NCI-H2029 treated with DMSO at 0.1 percent for 48 hours (cell line): ENCODE measurements around the gene ZNF407.

Source experiments
- DNase-seq: peaks from one replicate; lab custom pipeline; 2025; lab: John Stamatoyannopoulos, UW

ZNF407 gene

DNA sequence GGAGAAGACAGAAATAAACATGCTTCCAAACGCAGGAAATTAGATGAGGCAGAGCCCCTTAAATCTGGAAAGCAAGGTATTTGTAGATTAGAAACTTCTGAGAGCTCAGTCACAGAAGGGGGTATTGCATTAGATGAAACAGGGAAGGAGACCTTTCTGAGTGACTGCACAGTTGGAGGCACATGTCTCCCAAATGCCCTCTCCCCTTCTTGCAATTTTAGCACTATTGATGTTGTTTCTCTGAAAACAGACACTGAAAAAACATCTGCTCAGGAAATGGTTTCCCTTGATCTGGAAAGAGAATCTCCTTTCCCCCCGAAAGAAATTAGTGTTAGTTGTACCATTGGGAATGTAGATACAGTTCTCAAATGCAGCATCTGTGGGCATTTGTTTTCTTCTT lies 33.5 kb downstream of the ZNF407 start:
- DNase-seq, result no peak

DNA sequence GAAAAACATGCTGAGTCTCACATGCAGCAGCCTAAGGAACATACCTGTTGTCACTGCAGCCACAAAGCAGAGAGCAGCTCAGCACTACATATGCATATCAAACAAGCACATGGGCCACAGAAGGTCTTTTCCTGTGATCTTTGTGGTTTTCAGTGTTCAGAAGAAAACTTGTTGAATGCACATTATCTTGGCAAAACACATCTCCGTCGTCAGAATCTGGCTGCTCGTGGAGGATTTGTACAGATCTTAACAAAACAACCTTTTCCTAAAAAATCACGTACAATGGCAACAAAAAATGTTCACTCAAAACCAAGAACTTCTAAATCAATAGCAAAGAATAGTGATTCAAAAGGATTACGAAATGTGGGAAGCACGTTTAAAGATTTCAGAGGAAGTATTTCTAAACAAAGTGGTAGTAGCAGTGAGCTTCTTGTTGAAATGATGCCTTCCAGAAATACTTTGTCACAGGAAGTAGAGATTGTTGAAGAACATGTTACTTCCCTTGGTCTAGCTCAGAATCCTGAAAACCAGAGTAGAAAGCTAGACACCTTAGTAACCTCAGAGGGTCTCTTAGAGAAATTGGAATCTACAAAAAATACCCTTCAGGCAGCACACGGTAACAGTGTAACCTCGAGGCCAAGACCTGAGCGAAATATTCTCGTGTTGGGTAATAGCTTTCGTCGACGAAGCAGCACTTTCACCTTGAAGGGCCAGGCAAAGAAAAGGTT lies 34.1 kb downstream of the ZNF407 start:
- no peak for DNase-seq

DNA sequence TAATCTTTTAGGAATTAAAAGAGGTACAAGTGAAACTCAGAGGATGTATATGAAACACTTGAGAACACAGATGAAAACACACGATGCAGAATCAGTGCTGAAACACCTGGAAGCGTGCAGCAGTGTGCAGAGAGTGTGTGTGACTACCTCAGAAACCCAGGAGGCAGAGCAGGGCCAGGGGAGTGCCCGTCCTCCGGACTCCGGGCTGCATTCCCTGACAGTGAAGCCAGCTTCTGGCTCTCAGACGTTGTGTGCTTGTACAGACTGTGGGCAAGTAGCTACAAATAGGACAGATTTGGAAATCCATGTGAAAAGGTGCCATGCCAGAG lies 34.6 kb downstream of the ZNF407 start:
- no peak for DNase-seq

DNA sequence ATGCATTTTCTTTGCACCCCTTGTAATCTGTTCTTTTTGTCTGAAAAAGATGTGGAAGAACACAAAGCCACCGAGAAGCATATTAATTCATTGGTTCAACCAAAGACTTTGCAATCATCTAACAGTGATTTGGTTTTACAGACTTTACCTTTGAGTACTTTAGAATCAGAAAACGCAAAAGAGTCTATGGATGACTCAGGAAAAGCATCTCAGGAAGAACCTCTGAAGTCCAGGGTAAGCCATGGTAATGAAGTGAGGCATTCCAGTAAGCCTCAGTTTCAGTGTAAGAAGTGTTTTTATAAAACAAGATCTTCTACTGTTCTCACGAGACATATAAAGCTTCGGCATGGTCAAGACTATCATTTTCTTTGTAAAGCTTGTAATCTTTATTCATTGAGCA lies 35.2 kb downstream of the ZNF407 start:
- DNase-seq, result no peak

DNA sequence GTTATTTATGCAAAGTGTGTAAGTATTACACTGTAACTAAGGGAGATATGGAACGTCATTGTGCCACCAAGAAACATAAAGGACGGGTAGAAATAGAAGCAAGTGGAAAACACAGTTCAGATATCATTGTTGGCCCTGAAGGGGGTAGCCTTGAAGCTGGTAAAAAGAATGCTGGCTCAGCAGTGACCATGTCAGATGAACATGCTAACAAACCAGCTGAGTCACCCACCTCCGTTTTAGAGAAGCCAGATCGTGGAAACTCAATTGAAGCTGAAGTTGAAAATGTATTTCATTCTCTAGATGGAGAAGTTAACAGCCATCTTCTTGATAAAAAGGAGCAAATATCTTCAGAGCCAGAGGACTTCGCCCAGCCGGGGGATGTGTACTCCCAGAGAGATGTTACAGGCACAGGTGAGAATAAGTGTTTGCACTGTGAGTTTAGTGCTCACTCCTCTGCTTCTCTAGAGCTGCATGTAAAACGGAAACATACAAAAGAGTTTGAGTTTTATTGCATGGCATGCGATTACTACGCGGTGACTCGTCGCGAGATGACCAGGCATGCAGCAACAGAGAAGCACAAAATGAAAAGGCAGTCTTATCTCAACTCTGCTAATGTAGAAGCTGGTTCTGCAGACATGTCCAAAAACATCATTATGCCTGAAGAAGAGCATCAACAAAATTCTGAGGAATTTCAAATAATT lies 36.1 kb downstream of the ZNF407 start:
- no peak for DNase-seq

DNA sequence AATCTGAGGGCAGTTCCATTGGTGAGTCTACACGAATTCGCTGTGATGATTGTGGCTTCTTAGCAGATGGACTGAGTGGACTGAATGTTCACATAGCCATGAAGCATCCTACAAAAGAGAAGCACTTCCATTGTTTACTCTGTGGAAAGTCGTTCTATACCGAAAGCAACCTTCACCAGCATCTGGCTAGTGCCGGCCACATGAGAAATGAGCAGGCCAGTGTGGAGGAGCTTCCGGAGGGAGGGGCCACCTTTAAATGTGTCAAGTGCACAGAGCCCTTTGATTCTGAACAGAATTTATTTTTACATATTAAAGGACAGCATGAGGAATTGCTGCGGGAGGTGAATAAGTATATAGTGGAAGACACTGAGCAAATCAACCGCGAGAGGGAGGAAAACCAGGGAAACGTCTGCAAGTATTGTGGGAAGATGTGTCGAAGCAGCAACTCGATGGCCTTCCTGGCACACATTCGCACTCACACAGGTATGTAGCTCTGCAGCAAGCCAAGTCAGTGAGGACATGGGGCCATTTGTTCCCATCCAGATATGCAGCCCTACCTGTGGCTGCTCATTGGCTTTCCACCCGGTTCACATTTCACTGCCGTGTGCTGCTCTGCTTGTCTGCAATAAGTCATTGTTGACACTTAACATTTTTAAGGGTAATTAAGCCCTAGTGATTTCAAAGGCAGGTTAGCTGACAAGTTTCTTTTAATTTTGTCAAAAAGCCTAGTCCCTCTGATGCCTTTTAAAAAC lies 37.7 kb downstream of the ZNF407 start:
- peak; percentile 13 for DNase-seq

DNA sequence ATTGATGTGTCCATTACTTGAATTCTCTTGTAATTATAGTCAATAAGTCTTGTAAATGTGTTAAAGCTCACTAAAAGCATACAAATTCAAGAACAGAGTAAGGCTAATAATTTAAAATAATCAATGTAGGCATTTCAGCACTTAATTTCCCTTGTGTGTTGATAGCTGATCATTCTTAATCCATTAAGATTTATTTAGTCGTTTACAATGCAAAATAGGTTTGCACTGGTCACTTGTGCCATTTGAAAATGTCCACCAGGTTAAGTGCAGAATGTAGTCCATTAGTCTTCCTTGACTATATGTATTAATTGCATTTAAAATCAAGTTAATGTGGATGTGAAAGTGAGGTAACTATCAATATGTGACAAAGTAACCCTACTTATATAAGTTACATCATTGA lies 39.4 kb downstream of the ZNF407 start:
- no peak for DNase-seq

DNA sequence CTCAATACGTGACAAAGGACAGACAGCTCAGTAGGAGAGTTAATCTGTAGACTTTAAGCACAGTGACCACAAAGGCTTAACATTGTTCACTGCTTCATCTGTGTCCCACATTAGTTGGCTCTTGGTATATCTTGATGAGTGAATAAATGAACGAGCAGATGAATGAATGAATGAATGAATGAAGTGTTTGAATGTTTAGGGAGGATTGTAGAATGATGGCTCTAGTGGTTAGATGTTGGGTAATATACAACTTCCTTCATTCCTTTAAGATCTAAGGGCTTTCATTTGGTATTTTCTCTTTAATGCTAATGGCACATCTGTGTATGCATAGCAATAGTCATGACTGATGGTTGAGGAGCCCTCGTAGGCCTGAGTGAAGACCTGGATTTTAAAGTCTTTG lies 40.5 kb downstream of the ZNF407 start:
- DNase-seq, result no peak

DNA sequence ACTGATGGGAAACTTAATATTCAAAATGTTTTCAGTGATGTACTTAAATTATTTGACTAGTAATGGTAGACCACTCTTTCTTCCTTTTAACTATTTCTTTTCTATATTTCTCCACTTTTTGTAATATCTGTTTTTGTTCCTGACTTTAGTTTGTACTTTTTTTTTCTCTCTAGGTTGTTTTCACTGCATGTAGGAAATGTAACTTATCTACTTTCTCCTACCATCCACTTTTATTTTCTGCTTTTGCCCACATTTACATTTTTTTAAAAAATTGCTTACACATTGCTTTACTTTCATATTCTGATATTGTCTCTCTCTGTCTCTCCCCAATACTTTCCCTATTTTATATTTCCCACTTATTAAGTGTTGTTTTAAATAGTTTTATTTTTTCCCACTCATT lies 47.0 kb downstream of the ZNF407 start:
- DNase-seq, result no peak

DNA sequence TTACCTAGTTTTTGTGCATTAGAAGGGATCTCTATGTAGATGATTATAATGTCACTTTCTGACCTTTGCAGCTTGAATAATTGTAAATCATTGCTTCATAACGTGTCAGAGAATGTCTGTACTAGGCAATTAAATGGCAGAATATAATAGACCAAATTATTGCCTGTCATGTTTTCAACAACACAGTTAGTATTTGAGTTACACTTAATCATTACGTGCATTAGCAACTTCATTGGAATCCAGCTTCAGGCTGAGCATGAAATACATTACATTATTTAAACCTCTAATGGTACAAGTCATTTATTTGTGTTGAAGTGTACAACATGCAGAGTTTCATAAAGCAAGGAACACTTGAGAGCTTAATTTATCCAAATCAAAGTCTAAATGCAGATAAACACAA lies 48.0 kb downstream of the ZNF407 start:
- DNase-seq, result no peak

DNA sequence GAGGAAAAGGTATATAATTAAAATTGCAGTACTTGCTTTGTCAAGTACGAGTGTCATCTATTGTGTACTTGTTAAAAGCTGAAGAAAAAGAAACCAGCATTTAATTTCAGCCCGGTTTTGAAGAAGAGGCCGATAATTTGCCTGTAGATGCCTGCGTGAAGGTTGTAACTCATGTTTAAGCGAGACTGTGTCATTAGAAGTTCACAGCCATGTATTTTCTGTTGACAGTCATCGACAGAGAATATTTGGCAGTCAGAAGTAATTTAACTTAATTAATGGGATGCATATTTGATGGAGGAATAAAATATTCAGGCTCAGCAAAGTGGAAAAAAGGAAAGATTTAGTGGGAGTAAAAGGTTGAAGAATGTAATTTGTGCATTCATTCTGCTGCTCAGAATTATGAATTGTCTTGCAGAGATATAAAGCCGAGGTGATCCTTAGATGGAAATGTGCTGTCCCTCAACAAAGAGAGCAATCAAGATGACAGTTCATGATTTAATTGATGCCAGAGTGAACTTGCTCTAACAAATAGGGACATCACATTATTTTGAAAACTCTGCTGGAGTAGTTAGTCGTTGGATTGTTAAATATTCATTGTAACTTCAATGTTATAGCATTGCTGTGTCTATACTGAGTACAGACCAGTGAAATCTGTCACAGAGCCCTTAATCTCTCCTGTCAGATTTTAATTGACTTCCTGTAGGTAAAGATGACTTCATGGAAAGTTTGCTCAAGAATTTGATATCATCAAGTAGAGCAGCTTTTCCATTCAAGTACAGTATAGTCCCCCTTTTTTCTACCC lies 53.9 kb downstream of the ZNF407 start:
- DNase-seq, result no peak

DNA sequence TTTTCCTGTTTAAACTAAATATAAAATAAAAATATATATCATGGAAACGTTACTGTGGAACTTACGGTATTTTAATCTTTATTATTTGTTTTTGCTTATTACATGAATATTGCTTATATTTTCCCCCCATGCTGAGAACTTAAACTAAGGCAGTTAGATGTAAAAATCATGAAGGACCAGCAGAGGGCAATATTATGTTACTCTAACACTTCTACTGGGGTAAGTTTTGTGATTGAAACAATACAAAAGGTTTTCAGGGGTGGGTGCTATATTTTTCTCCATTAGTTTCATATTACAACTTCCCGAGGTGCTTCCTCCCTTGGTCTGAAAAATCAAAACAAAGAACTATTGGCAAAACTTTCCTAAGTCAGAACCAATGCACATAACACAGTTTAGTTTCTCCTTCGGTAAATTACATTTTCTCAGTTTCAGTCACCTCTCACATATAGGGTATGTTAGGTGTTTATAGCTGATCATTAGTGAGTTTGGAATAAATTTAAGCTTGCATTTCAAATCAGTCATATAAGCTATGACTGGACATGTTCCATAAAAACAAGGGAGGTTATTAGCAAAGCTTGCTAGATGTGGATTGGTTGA lies 54.8 kb downstream of the ZNF407 start:
- DNase-seq, result peak; percentile 2

DNA sequence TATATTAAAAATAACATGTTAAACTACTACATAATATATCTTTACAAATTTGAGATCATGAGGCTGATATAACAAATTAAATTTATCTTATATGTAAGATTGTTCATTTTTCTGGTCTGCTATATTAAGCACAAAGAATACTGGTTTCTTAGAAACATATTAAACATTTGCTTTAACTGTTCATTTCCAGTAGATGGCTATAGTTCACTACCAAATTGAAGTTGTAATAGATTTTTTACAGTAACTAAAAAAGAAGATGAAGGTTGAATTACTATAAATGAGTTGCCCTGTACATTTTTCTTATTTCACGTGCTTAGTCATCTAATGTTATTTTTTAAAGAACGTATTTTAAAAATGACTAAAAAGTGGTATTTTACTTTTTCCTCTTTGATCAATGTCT lies 57.0 kb downstream of the ZNF407 start:
- DNase-seq, result no peak

DNA sequence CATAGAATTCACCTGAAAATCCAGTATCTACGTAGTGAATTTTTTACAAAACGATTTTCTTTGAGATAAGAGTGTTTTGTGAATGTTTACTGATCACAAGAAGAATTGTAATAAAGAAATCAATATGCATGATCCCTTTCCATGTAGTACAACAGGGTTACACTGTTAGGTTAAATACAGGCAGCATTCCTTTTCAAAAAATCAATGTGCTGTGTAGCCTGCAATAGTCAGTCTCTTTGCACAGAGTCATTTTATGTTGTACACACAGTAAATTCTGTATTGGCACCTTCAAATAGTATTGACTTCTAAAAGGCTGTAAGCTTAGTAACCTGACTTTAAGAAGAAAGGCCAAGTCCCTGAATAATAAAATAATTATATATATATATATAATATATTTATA lies 63.3 kb downstream of the ZNF407 start:
- DNase-seq, result no peak

DNA sequence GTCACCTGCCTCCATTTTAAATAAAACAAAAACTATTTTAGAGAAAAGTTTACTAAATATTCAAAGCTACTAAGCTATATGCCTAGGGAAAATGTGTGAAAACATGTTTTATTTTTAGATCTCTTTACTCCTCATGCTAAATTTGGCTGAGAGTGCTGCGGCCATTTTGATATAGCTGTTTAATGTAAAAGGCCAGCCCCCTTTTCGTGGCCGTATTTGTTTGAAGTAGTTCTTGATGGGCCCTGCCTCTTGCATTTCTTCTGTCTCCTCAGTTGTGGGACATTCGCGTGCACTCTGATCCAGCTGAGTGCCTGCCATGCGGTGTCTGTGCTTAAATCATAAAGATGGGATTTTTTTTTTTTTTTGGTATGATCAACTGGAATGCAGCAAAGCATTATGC lies 64.0 kb downstream of the ZNF407 start:
- DNase-seq, result no peak

DNA sequence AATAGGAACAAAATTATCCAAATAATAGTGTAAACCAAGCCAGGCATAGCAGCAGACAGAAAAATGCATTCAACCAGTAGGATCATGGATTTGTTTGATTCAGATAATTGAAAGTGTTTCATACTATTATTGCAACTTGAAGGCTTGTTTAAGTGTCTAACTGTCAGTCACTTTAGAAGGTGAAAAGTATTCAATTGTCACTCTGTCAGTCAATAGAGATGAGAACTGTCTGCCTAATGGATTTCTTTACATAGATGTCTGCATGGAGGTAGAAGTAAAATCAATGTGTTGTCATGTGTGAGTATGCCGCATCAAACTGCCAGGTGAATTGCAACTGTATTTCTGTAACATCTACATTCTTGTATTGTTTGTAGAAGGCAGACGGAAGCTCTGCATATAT lies 65.0 kb downstream of the ZNF407 start:
- DNase-seq, result no peak

DNA sequence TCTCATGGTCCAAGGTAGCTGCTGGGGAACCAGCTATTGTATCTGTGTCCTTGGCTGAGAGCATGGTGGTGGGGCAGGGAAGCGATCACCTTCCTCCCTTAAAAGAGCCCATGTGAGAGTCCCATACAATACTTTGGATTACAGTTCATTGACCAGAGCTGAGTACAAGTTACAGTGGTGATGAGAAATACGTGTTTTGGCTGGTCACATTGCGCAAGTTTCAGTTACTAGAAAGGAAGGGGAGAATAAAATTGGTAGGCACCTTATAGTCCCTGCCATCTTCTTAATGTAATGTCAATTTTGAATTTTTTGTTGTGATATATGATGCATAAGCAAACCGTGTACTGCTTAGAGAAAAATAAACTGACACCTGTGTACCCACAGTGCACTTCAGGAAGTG lies 67.7 kb downstream of the ZNF407 start:
- DNase-seq, result no peak

DNA sequence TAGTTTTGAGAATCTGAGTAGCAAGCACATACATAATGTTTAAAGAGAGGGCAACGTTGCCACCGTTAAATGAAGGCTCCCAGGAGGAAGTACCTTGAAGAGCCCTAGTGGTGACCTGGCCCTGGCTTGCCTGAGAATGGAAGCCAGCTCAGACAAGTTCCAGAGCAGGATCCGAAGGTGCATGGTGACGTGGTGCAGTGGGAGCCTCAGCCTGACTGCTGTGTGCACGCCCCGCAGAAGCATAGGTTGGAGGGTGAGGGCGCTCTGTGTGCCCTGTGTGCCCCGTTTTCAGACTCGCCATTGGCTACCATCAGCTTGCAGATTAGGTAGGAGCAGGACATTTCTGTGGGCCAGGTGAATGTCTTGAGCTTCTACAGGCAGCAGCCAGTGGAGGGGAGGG lies 68.2 kb downstream of the ZNF407 start:
- no peak for DNase-seq

DNA sequence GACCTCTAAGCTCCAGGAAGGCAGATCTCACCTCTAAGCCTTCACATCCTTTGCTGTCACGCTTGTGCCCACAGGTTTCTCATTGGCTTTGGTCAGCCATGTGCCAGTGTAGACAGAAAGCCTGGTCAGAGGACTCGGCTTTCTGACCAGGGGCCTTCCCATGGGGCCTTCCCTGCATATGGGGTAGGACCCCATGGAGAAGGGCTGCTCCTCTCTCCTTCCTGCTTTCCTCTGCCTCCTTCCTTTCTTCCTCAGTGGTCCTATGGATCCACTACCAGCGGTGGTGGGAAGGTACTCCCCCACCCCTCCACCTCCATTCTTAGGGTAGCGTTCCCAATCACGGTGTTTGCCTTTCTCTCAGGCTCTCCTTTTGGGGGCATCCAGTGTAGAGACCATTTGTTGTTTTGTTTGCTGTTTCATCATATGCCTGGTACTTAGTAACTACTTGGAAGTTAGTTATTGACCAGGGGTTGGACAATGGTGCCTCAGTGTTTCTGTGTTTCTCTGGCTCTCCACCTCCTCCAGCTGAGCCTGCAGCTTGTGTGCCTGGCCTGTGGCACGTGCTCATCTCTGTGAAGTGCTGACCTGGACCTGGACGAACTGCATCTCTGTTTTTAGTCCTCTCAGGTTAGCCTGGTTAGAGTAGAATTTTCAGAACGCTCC lies 71.6 kb downstream of the ZNF407 start:
- DNase-seq, result no peak

DNA sequence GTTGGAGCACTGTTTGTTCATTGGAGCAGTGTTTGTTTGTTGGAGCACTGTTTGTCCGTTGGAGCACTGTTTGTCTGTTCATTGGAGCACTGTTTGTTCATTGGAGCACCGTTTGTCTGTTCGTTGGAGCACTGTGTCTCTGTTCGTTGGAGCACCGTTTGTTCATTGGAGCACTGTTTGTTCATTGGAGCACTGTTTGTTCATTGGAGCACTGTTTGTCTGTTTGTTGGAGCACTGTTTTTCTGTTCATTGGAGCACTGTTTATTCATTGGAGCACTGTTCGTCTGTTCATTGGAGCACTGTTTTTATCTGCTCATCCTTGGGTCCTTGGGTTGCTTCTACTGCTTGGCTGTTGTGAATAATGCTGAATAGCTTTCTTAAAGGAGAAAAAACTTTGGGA lies 74.7 kb downstream of the ZNF407 start:
- no peak for DNase-seq

DNA sequence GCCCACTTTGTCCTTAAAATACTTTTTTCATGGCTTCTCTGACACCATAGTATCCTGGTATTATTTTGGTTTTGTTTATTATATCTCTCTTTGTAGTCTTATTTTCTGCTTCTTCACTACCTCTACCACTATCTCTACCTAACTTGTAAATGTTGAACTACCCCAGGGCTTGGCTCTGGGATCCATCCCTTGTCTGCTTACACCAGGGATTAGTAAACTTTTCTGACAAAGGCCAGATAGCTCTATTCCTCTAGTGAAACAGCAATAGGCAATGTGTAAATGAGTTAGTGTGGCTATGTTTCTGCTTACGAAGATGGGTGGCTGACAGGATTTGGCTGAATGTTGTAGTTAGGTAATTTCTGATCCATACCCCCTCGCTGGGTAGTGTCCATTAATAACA lies 76.8 kb downstream of the ZNF407 start:
- DNase-seq, result no peak
